ENCODE measurements around the gene PCGF6.
"Not testable (repeated sequence)": the region's sequence is repeated elsewhere in the genome, so short reads cannot be mapped to it uniquely, and the experiment has no call there.

Gene PCGF6

GRCh38 chr10:103382769-103383168 is 31.8 kb upstream of the PCGF6 start:
- no peak for DNase-seq (ENCODE audit: low read depth)
- TF ChIP-seq, protein P1, sequence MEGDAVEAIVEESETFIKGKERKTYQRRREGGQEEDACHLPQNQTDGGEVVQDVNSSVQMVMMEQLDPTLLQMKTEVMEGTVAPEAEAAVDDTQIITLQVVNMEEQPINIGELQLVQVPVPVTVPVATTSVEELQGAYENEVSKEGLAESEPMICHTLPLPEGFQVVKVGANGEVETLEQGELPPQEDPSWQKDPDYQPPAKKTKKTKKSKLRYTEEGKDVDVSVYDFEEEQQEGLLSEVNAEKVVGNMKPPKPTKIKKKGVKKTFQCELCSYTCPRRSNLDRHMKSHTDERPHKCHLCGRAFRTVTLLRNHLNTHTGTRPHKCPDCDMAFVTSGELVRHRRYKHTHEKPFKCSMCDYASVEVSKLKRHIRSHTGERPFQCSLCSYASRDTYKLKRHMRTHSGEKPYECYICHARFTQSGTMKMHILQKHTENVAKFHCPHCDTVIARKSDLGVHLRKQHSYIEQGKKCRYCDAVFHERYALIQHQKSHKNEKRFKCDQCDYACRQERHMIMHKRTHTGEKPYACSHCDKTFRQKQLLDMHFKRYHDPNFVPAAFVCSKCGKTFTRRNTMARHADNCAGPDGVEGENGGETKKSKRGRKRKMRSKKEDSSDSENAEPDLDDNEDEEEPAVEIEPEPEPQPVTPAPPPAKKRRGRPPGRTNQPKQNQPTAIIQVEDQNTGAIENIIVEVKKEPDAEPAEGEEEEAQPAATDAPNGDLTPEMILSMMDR (IDR thresholded peaks at IDR 0.05; ENCODE audit: control insufficient read depth, extremely low read depth, insufficient read depth): no peak
- H3K4me3 ChIP-seq (ENCODE audit: low read depth, low read length): no peak overlapping the region

DNA sequence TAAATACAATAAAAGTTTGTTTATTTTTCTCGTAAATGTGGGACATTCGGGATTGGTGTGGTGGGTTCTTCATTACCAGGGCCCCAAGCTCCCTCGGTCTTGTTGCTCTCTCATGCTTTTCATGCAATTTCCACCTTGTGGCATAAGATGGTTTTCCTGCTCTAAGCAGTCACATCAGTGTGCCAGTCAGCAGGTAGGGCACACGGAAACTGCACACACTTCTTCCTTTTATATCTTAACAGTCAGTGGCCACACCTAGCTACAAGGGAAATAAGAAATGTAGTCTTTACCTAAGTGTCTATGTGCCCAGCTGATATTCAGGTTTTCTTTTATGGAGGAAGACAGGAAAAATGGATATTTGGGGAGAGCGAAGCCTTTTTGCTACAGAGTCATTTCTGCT is 23.3 kb upstream of the PCGF6 start:
- TF ChIP-seq, protein P1 (IDR thresholded peaks at IDR 0.05; ENCODE audit: control insufficient read depth, extremely low read depth, insufficient read depth): no peak
- DNase-seq (ENCODE audit: low read depth): no peak
- H3K4me3 ChIP-seq (ENCODE audit: low read depth, low read length): no peak overlapping the region

DNA sequence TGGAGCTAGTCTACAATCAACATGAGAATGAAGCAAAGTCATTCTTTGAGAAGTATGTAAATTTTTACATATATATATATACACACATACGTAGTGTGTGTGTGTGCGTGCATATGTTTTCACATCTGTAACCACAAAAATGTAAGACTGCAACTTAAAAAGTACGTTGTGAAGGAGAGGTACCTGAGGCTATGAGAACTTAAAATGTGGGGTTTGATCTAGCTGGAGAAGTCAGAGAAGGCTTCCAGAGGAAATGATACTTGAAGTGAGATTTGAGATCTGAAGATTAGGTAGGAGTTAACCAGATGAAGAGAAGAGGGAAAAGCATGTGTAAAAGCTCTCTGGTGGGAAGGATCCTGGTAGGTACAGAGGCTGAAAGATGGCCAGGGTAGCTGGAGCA is 22.6 kb upstream of the PCGF6 start:
- no peak overlapping the region for H3K4me3 ChIP-seq (ENCODE audit: low read depth, low read length)
- no peak for DNase-seq (ENCODE audit: low read depth)
- TF ChIP-seq, protein P1 (IDR thresholded peaks at IDR 0.05; ENCODE audit: control insufficient read depth, extremely low read depth, insufficient read depth): no peak

DNA sequence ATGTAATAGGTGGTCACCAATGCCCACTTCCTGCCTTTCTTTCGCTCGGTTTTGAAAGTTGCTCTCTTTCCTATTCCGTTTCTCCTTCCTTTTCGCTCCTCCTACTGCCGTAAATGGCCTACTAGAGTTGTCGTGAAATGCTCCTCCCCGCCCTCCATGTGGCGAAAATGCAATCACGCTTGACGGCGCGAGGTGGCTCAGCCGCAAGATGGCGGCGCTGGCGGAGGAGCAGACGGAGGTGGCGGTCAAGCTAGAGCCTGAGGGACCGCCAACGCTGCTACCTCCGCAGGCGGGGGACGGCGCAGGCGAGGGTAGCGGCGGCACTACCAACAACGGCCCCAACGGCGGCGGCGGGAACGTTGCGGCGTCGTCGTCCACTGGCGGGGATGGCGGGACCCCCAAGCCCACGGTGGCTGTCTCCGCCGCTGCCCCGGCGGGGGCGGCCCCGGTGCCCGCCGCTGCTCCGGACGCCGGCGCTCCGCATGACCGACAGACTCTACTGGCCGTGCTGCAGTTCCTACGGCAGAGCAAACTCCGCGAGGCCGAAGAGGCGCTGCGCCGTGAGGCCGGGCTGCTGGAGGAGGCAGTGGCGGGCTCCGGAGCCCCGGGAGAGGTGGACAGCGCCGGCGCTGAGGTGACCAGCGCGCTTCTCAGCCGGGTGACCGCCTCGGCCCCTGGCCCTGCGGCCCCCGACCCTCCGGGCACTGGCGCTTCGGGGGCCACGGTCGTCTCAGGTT is 17.0 kb upstream of the PCGF6 start, which contains the start of gene TAF5:
TSS of gene TAF5 (plus strand) at position 195 of the 737 bp plus-strand sequence. CDS start at position 209, 14 bp downstream.
- H3K4me3 ChIP-seq (ENCODE audit: low read depth, low read length): peak within 1 kb of the TSS; percentile 87
- peak; percentile 90 for DNase-seq (ENCODE audit: low read depth)
- TF ChIP-seq, protein P1 (IDR thresholded peaks at IDR 0.05; ENCODE audit: control insufficient read depth, extremely low read depth, insufficient read depth): no peak

- TF ChIP-seq, protein P1 (IDR thresholded peaks at IDR 0.05; ENCODE audit: control insufficient read depth, extremely low read depth, insufficient read depth): no peak
- peak overlapping the region; percentile 87 for H3K4me3 ChIP-seq (ENCODE audit: low read depth, low read length)
- no peak for DNase-seq (ENCODE audit: low read depth)
These were observed 16.4 kb upstream of the PCGF6 start for GRCh38 chr10:103367379-103367781.

GRCh38 chr10:103360791-103361190 is 9.9 kb upstream of the PCGF6 start:
- not testable (repeated sequence) for DNase-seq (ENCODE audit: low read depth); H3K4me3 ChIP-seq (ENCODE audit: low read depth, low read length)

GRCh38 chr10:103359493-103359892 is 8.6 kb upstream of the PCGF6 start:
- H3K4me3 ChIP-seq (ENCODE audit: low read depth, low read length); DNase-seq (ENCODE audit: low read depth): not testable (repeated sequence)

DNA sequence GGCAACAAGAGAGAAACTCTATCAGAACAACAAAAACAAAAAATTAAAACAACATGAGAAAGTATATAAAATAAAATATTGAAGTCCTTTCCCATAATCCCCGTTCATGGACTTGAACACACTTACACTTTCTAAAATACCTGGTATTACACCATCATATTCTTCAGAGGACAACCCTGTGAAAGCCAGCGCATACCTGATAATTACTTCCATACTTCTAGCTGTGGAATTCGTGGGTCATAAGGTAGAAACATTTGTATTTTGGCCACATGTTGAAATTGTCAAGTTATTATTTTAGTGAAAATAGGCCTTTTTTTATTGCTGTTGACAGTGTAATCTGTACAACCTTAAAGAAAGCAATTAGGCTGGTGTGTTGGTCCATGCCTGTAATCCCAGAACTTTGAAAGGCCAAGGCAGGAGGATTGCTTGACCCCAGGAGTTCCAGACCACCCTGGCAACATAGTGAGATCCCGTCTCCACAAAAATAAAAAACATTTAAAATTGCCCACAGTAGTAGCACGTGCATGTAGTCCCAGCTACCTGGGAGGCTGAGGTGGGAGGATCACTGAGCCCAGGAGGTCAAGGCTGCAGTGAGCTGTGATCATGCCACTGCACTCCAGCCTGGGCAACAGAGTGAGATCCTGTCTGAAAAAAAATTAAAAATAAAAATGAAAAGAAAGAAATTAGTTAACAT is 5.1 kb upstream of the PCGF6 start:
- no peak overlapping the region for H3K4me3 ChIP-seq (ENCODE audit: low read depth, low read length)
- no peak for DNase-seq (ENCODE audit: low read depth)
- TF ChIP-seq, protein P1 (IDR thresholded peaks at IDR 0.05; ENCODE audit: control insufficient read depth, extremely low read depth, insufficient read depth): no peak

GRCh38 chr10:103354567-103354966 is 3.6 kb upstream of the PCGF6 start:
- DNase-seq (ENCODE audit: low read depth); H3K4me3 ChIP-seq (ENCODE audit: low read depth, low read length): not testable (repeated sequence)
